ENCODE results near the gene ANTXR2. TPM values are rescaled to one million over a fixed set of nuclear protein-coding genes. Genes with fewer than 3 reads are reported as not detected.

Gene ANTXR2
- 23.0 and 46.0 TPM in 2 replicates for total RNA-seq

GRCh38 chr4:80072744-80073472 is at the start of gene ANTXR2:
Gene ANTXR2 (minus strand): TSS chr4:80073229. CDS start chr4:80072560, 669 bp downstream.

Other genes with a start within 250 kb of the ANTXR2 start
- 0.21 and 0.48 TPM in 2 replicates for gene PRDM8, start 124.3 kb upstream of the ANTXR2 start, total RNA-seq
- gene FGF5, start 193.4 kb upstream of the ANTXR2 start, total RNA-seq: 1.9 and 8.0 TPM in 2 replicates

All from tracheal epithelial cell (primary cell).